ENCODE results near the gene ZDHHC19. TPM values are rescaled to one million over a fixed set of nuclear protein-coding genes. Genes with fewer than 3 reads are reported as not detected.

Gene ZDHHC19
- total RNA-seq, 6 donors from 2014 or later = 1.4 to 3.1 TPM; not detected in 4

- H3K36me3 ChIP-seq = no peaks in the 10 kb centered on the region
- H3K4me3 ChIP-seq = no peak overlapping the region
- H3K27me3 ChIP-seq = no peaks in the 10 kb centered on the region
- H3K27ac ChIP-seq = no peak overlapping the region
- DNase-seq (peak; percentile 63 to 86), ATAC-seq (ENCODE audit: low FRiP score in 2 of 2) (peak; percentile 59 to 87)
- TF ChIP-seq CTCF (IDR thresholded peaks at IDR 0.05) = no peak
- TF ChIP-seq POLR2A (IDR thresholded peaks at IDR 0.05) = peak in 1 of 4 donors; percentile 15
- H3K4me1 ChIP-seq = peaks cover 0 to 5% (median 5%) of the 10 kb centered on the region in 4 donors
- WGBS, 2 donors = 47 to 71% methylated on average over 17 to 21 of the region's 21 CpGs
- H3K9me3 ChIP-seq = no peaks in the 10 kb centered on the region
Observed at GRCh38 chr3:196202516-196202970, 8.7 kb downstream of the ZDHHC19 start.

GRCh38 chr3:196198771-196199753 is 12.1 kb downstream of the ZDHHC19 start:
- Histone ChIP-seq H3K27ac (no peak overlapping the region), H3K36me3 (no peaks in the 10 kb centered on the region), H3K4me1 (peaks cover 2 to 8% (median 6%) of the 10 kb centered on the region in 4 donors), H3K4me3 (no peak overlapping the region), H3K27me3 (no peaks in the 10 kb centered on the region), H3K9me3 (no peaks in the 10 kb centered on the region)
- DNase-seq (no peak), ATAC-seq (ENCODE audit: low FRiP score in 2 of 2) (no peak)
- TF ChIP-seq CTCF (IDR thresholded peaks at IDR 0.05) (no peak), POLR2A (IDR thresholded peaks at IDR 0.05) (no peak), POLR2AphosphoS5 (IDR thresholded peaks at IDR 0.05) (no peak)
- 77 to 82% methylated on average over 17 of the region's 19 CpGs for WGBS, 2 donors

GRCh38 chr3:196198081-196198675 is 13.0 kb downstream of the ZDHHC19 start:
- Histone ChIP-seq H3K36me3 (no peaks in the 10 kb centered on the region), H3K4me1 (peaks cover 9 to 16% (median 13%) of the 10 kb centered on the region in 4 donors), H3K27me3 (no peaks in the 10 kb centered on the region), H3K4me3 (no peak overlapping the region), H3K27ac (no peak overlapping the region), H3K9me3 (no peaks in the 10 kb centered on the region)
- no peak for DNase-seq
- no peak for TF ChIP-seq POLR2A (IDR thresholded peaks at IDR 0.05)
- no peak for TF ChIP-seq CTCF (IDR thresholded peaks at IDR 0.05)
- no peak for TF ChIP-seq POLR2AphosphoS5 (IDR thresholded peaks at IDR 0.05)
- no peak for TF ChIP-seq EP300 (IDR thresholded peaks at IDR 0.05)
- WGBS, 2 donors = 95 to 97% methylated on average over 7 to 12 of the region's 15 CpGs
- no peak for ATAC-seq (ENCODE audit: low FRiP score in 2 of 2)

GRCh38 chr3:196197524-196197923 is 13.7 kb downstream of the ZDHHC19 start:
- 82 to 83% methylated on average over 10 to 16 of the region's 17 CpGs for WGBS, 2 donors
- no peak overlapping the region for H3K27ac ChIP-seq
- no peak overlapping the region for H3K4me3 ChIP-seq
- no peaks in the 10 kb centered on the region for H3K9me3 ChIP-seq
- peaks cover 14 to 21% (median 17%) of the 10 kb centered on the region in 4 donors for H3K4me1 ChIP-seq
- TF ChIP-seq POLR2AphosphoS5 (IDR thresholded peaks at IDR 0.05) (no peak), POLR2A (IDR thresholded peaks at IDR 0.05) (no peak), EP300 (IDR thresholded peaks at IDR 0.05) (no peak), CTCF (IDR thresholded peaks at IDR 0.05) (no peak)
- DNase-seq = no peak
- no peak for ATAC-seq (ENCODE audit: low FRiP score in 2 of 2)
- no peaks in the 10 kb centered on the region for H3K36me3 ChIP-seq
- no peaks in the 10 kb centered on the region for H3K27me3 ChIP-seq

All from upper lobe of left lung (tissue), 6 donors.